K562 (cell line): Measurements from ENCODE around the gene RAD21L1. TPM values are rescaled to one million over a fixed set of nuclear protein-coding genes. Genes with fewer than 3 reads are reported as not detected.

Experiments used
- ATAC-seq: fragments of 200-7000 bp; cut with Tn5 transposase; 3 replicates; pipeline ENCODE4 v1.9.1; 2020; ENCODE audit warnings: moderate library complexity
- BruUV-seq: library from RNA; stranded (reverse); fragments of 400-500 nt; replicated peaks from 2 replicates; lab custom pipeline; 2021; lab: Mats Ljungman, UMichigan
- CTCF ChIA-PET: fragments of 300-600 bp; formaldehyde crosslinking; extraction: SDS; loops from one replicate; lab custom pipeline; 2021; ENCODE audit warnings: low intra/inter-chr PET ratio; lab: Yijun Ruan, JAX
- POLR2A ChIA-PET: fragments of 300-600, 350-650 bp; sonication (Branson Sonifier 250); formaldehyde crosslinking; extraction: SDS; loops from one replicate; lab custom pipeline; 2021; ENCODE audit warnings: antibody characterized with exemption, inconsistent platforms; lab: Yijun Ruan, JAX
- DNase-seq, 4 experiments: peaks; one replicate each; pipeline versions ENCODE4 v3.0.0 to v3.0.0-alpha.2; 2011 to 2018; ENCODE audit warnings: low spot score in 3 of 4, mixed read lengths in 3 of 4; ENCODE audit errors: extremely low read depth in 1 of 4
- FAIRE-seq: peaks from 2 replicates; lab custom pipeline; 2011; peaks lifted over from hg19 to GRCh38; lab: Jason Lieb, UNC
- H2AFZ ChIP-seq: 2 replicates; pipeline ENCODE4 v1.6.0; 2011; ENCODE audit warnings: low read depth, low read length, control low read depth, inconsistent platforms
- H3K27ac ChIP-seq: fragments of 200-600 bp; 3 replicates; pipeline ENCODE4 v1.8.0; 2011; ENCODE audit warnings: low read depth, mild to moderate bottlenecking, control low read depth, inconsistent platforms, low read length, moderate library complexity, mixed read lengths; ENCODE audit errors: extremely low read depth
- H3K27me3 ChIP-seq, 2 experiments: fragments of 300-600 bp in 1 of 2; 2 replicates in 1 of 2; 3 replicates in 1 of 2; pipeline versions ENCODE4 v1.6.0 to v1.8.0; 2011; ENCODE audit warnings: inconsistent platforms in 2 of 2, low read length in 2 of 2, mild to moderate bottlenecking in 1 of 2, mixed read lengths in 1 of 2, moderate library complexity in 1 of 2; ENCODE audit not compliant: control insufficient read depth in 2 of 2, insufficient read depth in 2 of 2
- H3K36me3 ChIP-seq: fragments of 300-600 bp; 3 replicates; pipeline ENCODE4 v1.8.0; 2011; ENCODE audit warnings: mild to moderate bottlenecking, low read length, inconsistent platforms; ENCODE audit not compliant: control insufficient read depth, insufficient read depth
- H3K4me1 ChIP-seq, 2 experiments: fragments of 200-600 bp in 1 of 2; replicated peaks in 1 of 2; 2 replicates in 1 of 2; 3 replicates in 1 of 2; pipeline versions ENCODE4 v1.5.1 to v1.8.0; 2011; ENCODE audit warnings: inconsistent platforms in 2 of 2, low read length in 2 of 2, mild to moderate bottlenecking in 1 of 2, mixed read lengths in 1 of 2, moderate library complexity in 1 of 2; ENCODE audit not compliant: control insufficient read depth in 2 of 2, insufficient read depth in 2 of 2
- H3K4me2 ChIP-seq: 2 replicates; pipeline ENCODE4 v1.6.1; 2011; ENCODE audit warnings: low read length, control low read depth, inconsistent platforms, mixed read lengths; ENCODE audit not compliant: insufficient read depth
- H3K4me3 ChIP-seq: fragments of 200-600 bp; sonication (generic), shearing (Covaris generic); 2 replicates; pipeline ENCODE4 v1.5.1; 2016; ENCODE audit warnings: control low read depth, inconsistent platforms
- H3K79me2 ChIP-seq: fragments of 200-600 bp; 3 replicates; pipeline ENCODE4 v1.8.0; 2011; ENCODE audit warnings: low read length, inconsistent platforms; ENCODE audit not compliant: control insufficient read depth, insufficient read depth
- H3K9ac ChIP-seq, 2 experiments: 2 replicates each; pipeline versions ENCODE4 v1.6.0 to v1.6.1; 2011; ENCODE audit warnings: low read depth in 2 of 2, low read length in 2 of 2, control low read depth in 1 of 2, inconsistent platforms in 1 of 2, mild to moderate bottlenecking in 1 of 2, mixed read lengths in 1 of 2; ENCODE audit not compliant: insufficient read depth in 1 of 2
- H3K9me1 ChIP-seq: one replicate; pipeline ENCODE4 v1.6.0; 2011; ENCODE audit warnings: inconsistent platforms, mild to moderate bottlenecking, low read length, moderate library complexity; ENCODE audit not compliant: control insufficient read depth, insufficient read depth
- H3K9me3 ChIP-seq: replicated peaks from 2 replicates; pipeline ENCODE4 v1.5.1; 2011; ENCODE audit warnings: low read depth, low read length, inconsistent platforms; ENCODE audit not compliant: control insufficient read depth, insufficient read depth
- H4K20me1 ChIP-seq: replicated peaks from 2 replicates; pipeline ENCODE4 v1.6.1; 2011; ENCODE audit warnings: low read length, inconsistent platforms, mixed read lengths; ENCODE audit not compliant: control insufficient read depth, insufficient read depth
- ATF1 ChIP-seq, 2 experiments: fragments of 450-650 bp in 1 of 2; IDR thresholded peaks; 2 replicates each; pipeline ENCODE4 v1.6.1; 2016; ENCODE audit warnings: missing compliant biosample characterization in 1 of 2, missing genetic modification characterization in 1 of 2
- DDX20 ChIP-seq: fragments of 450-650 bp; IDR thresholded peaks from 2 replicates; pipeline ENCODE4 v1.6.1; 2016; ENCODE audit warnings: missing genetic modification characterization, low read depth, mild to moderate bottlenecking, missing compliant biosample characterization, moderate library complexity
- DPF2 ChIP-seq: fragments of 450-650 bp; IDR thresholded peaks from 2 replicates; pipeline ENCODE4 v1.6.1; 2016
- EP400 ChIP-seq: fragments of 450-650 bp; IDR thresholded peaks from 2 replicates; pipeline ENCODE4 v1.6.1; 2017; ENCODE audit warnings: antibody characterized with exemption, mild to moderate bottlenecking, moderate library complexity
- HIVEP1 ChIP-seq: fragments of 250-450 bp; sonication (Bioruptor Pico); IDR thresholded peaks from 2 replicates; pipeline ENCODE4 v1.4.0; 2020; ENCODE audit warnings: mild to moderate bottlenecking
- HSF4 ChIP-seq: fragments of 250-450 bp; sonication (Bioruptor Pico); IDR thresholded peaks from 2 replicates; pipeline ENCODE4 v2.1.2; 2022; ENCODE audit warnings: mild to moderate bottlenecking, moderate library complexity, borderline replicate concordance
- ILK ChIP-seq: fragments of 450-650 bp; IDR thresholded peaks from 2 replicates; pipeline ENCODE4 v1.6.1; 2016; ENCODE audit warnings: missing genetic modification characterization, low read depth, mild to moderate bottlenecking, missing compliant biosample characterization, moderate library complexity, borderline replicate concordance
- KLF6 ChIP-seq: fragments of 250-450 bp; sonication (Bioruptor Pico); IDR thresholded peaks from 2 replicates; pipeline ENCODE4 v1.4.0; 2020; ENCODE audit warnings: mild to moderate bottlenecking, moderate library complexity, borderline replicate concordance
- NFXL1 ChIP-seq: fragments of 450-650 bp; formaldehyde crosslinking; IDR thresholded peaks from 2 replicates; pipeline ENCODE4 v1.4.0; 2021; ENCODE audit warnings: mild to moderate bottlenecking
- POLR2B ChIP-seq: fragments of 450-650 bp; IDR thresholded peaks from 2 replicates; pipeline ENCODE4 v1.6.1; 2018; ENCODE audit warnings: low read depth; ENCODE audit not compliant: partially characterized antibody
- RB1 ChIP-seq: fragments of 450-650 bp; IDR thresholded peaks from 2 replicates; pipeline ENCODE4 v1.6.1; 2017; ENCODE audit warnings: low read depth, mild to moderate bottlenecking
- RFX1 ChIP-seq: fragments of 450-650 bp; IDR thresholded peaks from 2 replicates; pipeline ENCODE4 v1.6.1; 2016; ENCODE audit warnings: mild to moderate bottlenecking, moderate library complexity
- RHOXF2B ChIP-seq: fragments of 250-450 bp; sonication (Bioruptor Pico); conservative IDR thresholded peaks from 2 replicates; pipeline ENCODE4 v1.5.1; 2021
- SNRNP70 ChIP-seq: fragments of 200-400 bp; formaldehyde crosslinking; optimal IDR thresholded peaks from 2 replicates; pipeline ENCODE3; 2017; ENCODE audit warnings: low read depth, low read length
- TAF7 ChIP-seq: fragments of 450-650 bp; IDR thresholded peaks from 2 replicates; pipeline ENCODE4 v1.6.1; 2016; ENCODE audit warnings: missing genetic modification characterization, missing compliant biosample characterization
- XRCC4 ChIP-seq: IDR thresholded peaks from one replicate; pipeline ENCODE4 v1.6.1; 2011; ENCODE audit not compliant: insufficient read depth, insufficient read length; ENCODE audit errors: extremely low read depth
- ZNF212 ChIP-seq: fragments of 450-650 bp; formaldehyde crosslinking; IDR thresholded peaks from 2 replicates; pipeline ENCODE4 v1.4.0; 2020; ENCODE audit warnings: mild to moderate bottlenecking
- ZNF431 ChIP-seq: sonication (generic); formaldehyde crosslinking; IDR thresholded peaks from 2 replicates; pipeline ENCODE4 v1.8.0; 2022; ENCODE audit warnings: mild to moderate bottlenecking, missing genetic modification reagents
- ZNF586 ChIP-seq: fragments of 450-650 bp; formaldehyde crosslinking; conservative IDR thresholded peaks from 2 replicates; pipeline ENCODE4 v1.4.0; 2020; ENCODE audit warnings: mild to moderate bottlenecking, moderate library complexity
- ZNF589 ChIP-seq: fragments of 200-800 bp; sonication (Bioruptor generic); IDR thresholded peaks from 2 replicates; pipeline ENCODE4 v1.6.1; 2016; ENCODE audit warnings: low read depth, missing genetic modification characterization, missing compliant biosample characterization
- WGBS: fragments of 100-300 bp; shearing (Covaris generic); methylation state at CpG from one replicate; pipeline ENCODE4 v1.1.6; 2016; ENCODE audit warnings: low coverage, mixed read lengths; ENCODE audit not compliant: insufficient coverage; ENCODE audit errors: missing lambda C conversion rate; 5-methylcytosine and 5-hydroxymethylcytosine counted together
- in situ Hi-C: fragments of 300-500 bp; cut with MboI; formaldehyde crosslinking; loops from 4 replicates; pipeline ENCODE4 v1.15.0; 2018; ENCODE audit warnings: inconsistent platforms, mixed read lengths
- intact Hi-C: fragments of 100-400 bp; cut with micrococcal nuclease; formaldehyde crosslinking; loops from 2 replicates; pipeline ENCODE4 v1.14.2; 2022
- polyA plus RNA-seq, 8 experiments: library from polyadenylated mRNA; depleted of rRNA in 4 of 8; stranded (reverse) in 5 of 8; unstranded in 3 of 8; fragments of >200 nt; fragmentation: Nextera tagmentation in 2 of 8; fragmentation: Illumina TruSeq in 1 of 8; extraction: Ambion mirVana in 2 of 8; extraction: Trizol in 1 of 8; gene quantifications; 2 replicates each; pipeline versions ENCODE4 v1.2.1 to v1.2.3, GENCODE V29; 2011 to 2014; ENCODE audit warnings: inconsistent platforms in 1 of 8, missing spikeins in 1 of 8
- total RNA-seq, 7 experiments: library from RNA; depleted of rRNA in 6 of 7; stranded (reverse); fragments of >200 nt in 6 of 7; fragmentation: Illumina TruSeq in 2 of 7; extraction: Trizol in 2 of 7; gene quantifications; 2 replicates each; pipeline versions ENCODE4 v1.2.1 to v1.2.3, GENCODE V29; 2011 to 2021; ENCODE audit warnings: low replicate concordance in 1 of 7
- TF ChIP-seq, protein P1 (sequence below): sonication (generic); formaldehyde crosslinking; IDR thresholded peaks from 2 replicates; pipeline ENCODE4 v1.8.0; 2022; ENCODE audit warnings: mild to moderate bottlenecking, missing genetic modification reagents, borderline replicate concordance

The RAD21L1 gene
- total and polyA plus RNA-seq, 9 of the 15 experiments (the other 6 are each of a cell fraction or from before 2014, with no cell fraction given), result 0.17 to 1.7 (median 0.45) TPM; not detected in 1

DNA sequence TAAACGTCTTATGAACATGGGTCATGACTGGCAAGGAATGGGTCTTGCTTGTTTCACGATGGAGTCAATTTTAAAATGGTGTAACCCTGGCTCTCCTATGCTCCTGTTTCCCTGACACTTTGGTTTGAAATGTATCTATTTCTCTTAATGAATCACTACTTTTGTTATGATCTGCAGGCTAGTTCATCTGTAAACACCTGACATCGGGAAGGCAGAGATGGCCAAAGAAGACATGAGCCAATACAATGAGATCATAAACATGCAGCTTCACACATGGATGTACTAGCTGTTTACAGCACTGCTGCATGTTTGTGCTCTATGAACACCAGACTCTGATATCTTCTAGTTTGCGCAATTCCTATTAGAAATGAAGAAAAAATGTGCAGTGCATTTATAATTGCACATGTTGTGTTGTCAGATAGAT lies 11.0 kb upstream of the RAD21L1 start:
- in situ Hi-C loops, result no loop called here
- Histone ChIP-seq H3K79me2 (no peaks in the 10 kb centered on the region), H3K4me1 (peaks cover 13 to 32% of the 10 kb centered on the region in 2 experiments; a peak in 4 of 5 replicates), H3K4me2 (peak overlapping the region; percentile 78), H3K4me3 (no peak overlapping the region), H3K27ac (peak overlapping the region; percentile 92), H4K20me1 (no peaks in the 10 kb centered on the region), H3K9me3 (no peaks in the 10 kb centered on the region; the same call in 1 of the 2 replicates), H3K36me3 (no peaks in the 10 kb centered on the region), H2AFZ (peak overlapping the region; percentile 91), H3K9ac (no peak overlapping the region; a peak in 1 of 4 replicates), H3K9me1 (no peaks in the 10 kb centered on the region), H3K27me3 (no peaks in the 10 kb centered on the region)
- DNase-seq (peak in 2 of 4 experiments; percentile 22), FAIRE-seq (no peak), ATAC-seq (no peak)
- POLR2A ChIA-PET, result interaction anchor here (0.5 kb wide), 1 partner anchor 267 kb away, joined by 3 read pairs; no protein-coding TSS in a partner anchor
- no TSS peak for BruUV-seq
- intact Hi-C loops, result loop anchor here (5.0 to 10.0 kb wide), 5 partner anchors 38 to 240 kb away; partner anchors contain the start of genes FKBP1A and PSMF1
- CTCF ChIA-PET, result no interaction called here
- 11% methylated on average over 4 of the region's 4 CpGs for WGBS
- TF ChIP-seq, protein P1, sequence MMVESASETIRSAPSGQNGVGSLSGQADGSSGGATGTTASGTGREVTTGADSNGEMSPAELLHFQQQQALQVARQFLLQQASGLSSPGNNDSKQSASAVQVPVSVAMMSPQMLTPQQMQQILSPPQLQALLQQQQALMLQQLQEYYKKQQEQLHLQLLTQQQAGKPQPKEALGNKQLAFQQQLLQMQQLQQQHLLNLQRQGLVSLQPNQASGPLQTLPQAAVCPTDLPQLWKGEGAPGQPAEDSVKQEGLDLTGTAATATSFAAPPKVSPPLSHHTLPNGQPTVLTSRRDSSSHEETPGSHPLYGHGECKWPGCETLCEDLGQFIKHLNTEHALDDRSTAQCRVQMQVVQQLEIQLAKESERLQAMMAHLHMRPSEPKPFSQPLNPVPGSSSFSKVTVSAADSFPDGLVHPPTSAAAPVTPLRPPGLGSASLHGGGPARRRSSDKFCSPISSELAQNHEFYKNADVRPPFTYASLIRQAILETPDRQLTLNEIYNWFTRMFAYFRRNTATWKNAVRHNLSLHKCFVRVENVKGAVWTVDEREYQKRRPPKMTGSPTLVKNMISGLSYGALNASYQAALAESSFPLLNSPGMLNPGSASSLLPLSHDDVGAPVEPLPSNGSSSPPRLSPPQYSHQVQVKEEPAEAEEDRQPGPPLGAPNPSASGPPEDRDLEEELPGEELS (CRISPR knock-in tag), result no peak
- TF ChIP-seq TAF7 (tag) (0 out of 2 replicates have a peak, but pooled peaks have one; percentile 12), ZNF431 (CRISPR knock-in tag) (no peak), ZNF589 (CRISPR knock-in tag) (peak; percentile 40; the same call in 1 of the 2 replicates), RB1 (no peak), SNRNP70 (no peak), ZNF586 (CRISPR knock-in tag) (0 out of 2 replicates have a peak, but pooled peaks have one; percentile 49), DPF2 (no peak), EP400 (no peak), POLR2B (no peak), ZNF212 (no peak), XRCC4 (no peak), HIVEP1 (CRISPR knock-in tag) (0 out of 2 replicates have a peak, but pooled peaks have one; percentile 61), DDX20 (tag) (peak; percentile 74; the same call in 1 of the 2 replicates), RFX1 (no peak), HSF4 (0 out of 2 replicates have a peak, but pooled peaks have one; percentile 67), ILK (tag) (peak; percentile 54; the same call in 1 of the 2 replicates), NFXL1 (CRISPR knock-in tag) (no peak; the same call in 1 of the 2 replicates), ATF1 (CRISPR knock-in tag; IDR thresholded peaks at IDR 0.05) (no peak), ATF1 (tag; IDR thresholded peaks at IDR 0.05) (no peak), KLF6 (peak; percentile 73; the same call in 1 of the 2 replicates), RHOXF2B (no peak)
